ENCODE measurements around the gene CENPV. TPM values are rescaled to one million over a fixed set of nuclear protein-coding genes. Genes with fewer than 3 reads are reported as not detected.
A peak's percentile ranks its signal among the peaks of the same experiment; 100 is the strongest.

Gene CENPV
- total RNA-seq, 1 donor from 2014 or later, result 38.8 TPM

- DNase-seq (ENCODE audit: low read depth) (no peak), FAIRE-seq (no peak)
- H4K20me1 ChIP-seq (ENCODE audit: insufficient read depth, low read length), result peaks cover 41% of the 10 kb centered on the region
- Mint-ChIP-seq H3K4me1 (ENCODE audit: low read depth, unreplicated experiment) (peaks cover 21% of the 10 kb centered on the region), H3K36me3 (ENCODE audit: low read depth, unreplicated experiment) (peaks cover 19% of the 10 kb centered on the region), H3K4me3 (ENCODE audit: unreplicated experiment) (peak overlapping the region; percentile 94), H3K27me3 (ENCODE audit: low read depth, unreplicated experiment) (no peaks in the 10 kb centered on the region), H3K9me3 (ENCODE audit: unreplicated experiment) (peaks cover 5% of the 10 kb centered on the region), H3K27ac (ENCODE audit: unreplicated experiment) (peak overlapping the region; percentile 58)
- H3K9ac ChIP-seq (ENCODE audit: low read length), result no peak overlapping the region
- no peaks in the 10 kb centered on the region for H3K9me3 ChIP-seq (ENCODE audit: insufficient read depth, low read depth, low read length)
- H3K27me3 ChIP-seq (ENCODE audit: insufficient read depth, low read length), result no peaks in the 10 kb centered on the region
- H3K4me2 ChIP-seq (ENCODE audit: low read length), result peak overlapping the region; percentile 87
- H2AFZ ChIP-seq (ENCODE audit: low read depth, low read length), result no peak overlapping the region
- H3K36me3 ChIP-seq (ENCODE audit: insufficient read depth, low read length), result peaks cover 11% of the 10 kb centered on the region
- H3K27ac ChIP-seq (ENCODE audit: low read depth, low read length), result no peak overlapping the region
- peaks cover 36% of the 10 kb centered on the region for H3K79me2 ChIP-seq (ENCODE audit: insufficient read depth, low read length)
- H3K4me3 ChIP-seq (ENCODE audit: insufficient read depth, low read depth, low read length), result no peak overlapping the region
- peaks cover 21% of the 10 kb centered on the region for H3K4me1 ChIP-seq (ENCODE audit: insufficient read depth, low read length)
- TF ChIP-seq CTCF (IDR thresholded peaks at IDR 0.05; ENCODE audit: insufficient read depth, low read depth, low read length) (no peak), EZH2 (IDR thresholded peaks at IDR 0.05; ENCODE audit: insufficient read depth, low read length) (no peak)
Measured at GRCh38 chr17:16383772-16384287, 30.6 kb upstream of the CENPV start.

GRCh38 chr17:16383216-16383615 is 29.9 kb upstream of the CENPV start:
- Mint-ChIP-seq H3K36me3 (ENCODE audit: low read depth, unreplicated experiment) (peaks cover 19% of the 10 kb centered on the region), H3K9me3 (ENCODE audit: unreplicated experiment) (peaks cover 5% of the 10 kb centered on the region), H3K4me3 (ENCODE audit: unreplicated experiment) (peak overlapping the region; percentile 94), H3K27ac (ENCODE audit: unreplicated experiment) (peak overlapping the region; percentile 58), H3K27me3 (ENCODE audit: low read depth, unreplicated experiment) (no peaks in the 10 kb centered on the region), H3K4me1 (ENCODE audit: low read depth, unreplicated experiment) (peaks cover 21% of the 10 kb centered on the region)
- TF ChIP-seq EZH2 (IDR thresholded peaks at IDR 0.05; ENCODE audit: insufficient read depth, low read length), result no peak
- no peak overlapping the region for H2AFZ ChIP-seq (ENCODE audit: low read depth, low read length)
- H3K36me3 ChIP-seq (ENCODE audit: insufficient read depth, low read length), result peaks cover 11% of the 10 kb centered on the region
- H3K79me2 ChIP-seq (ENCODE audit: insufficient read depth, low read length), result peaks cover 36% of the 10 kb centered on the region
- H3K27ac ChIP-seq (ENCODE audit: low read depth, low read length), result no peak overlapping the region
- no peaks in the 10 kb centered on the region for H3K9me3 ChIP-seq (ENCODE audit: insufficient read depth, low read depth, low read length)
- peak overlapping the region; percentile 37 for H3K4me3 ChIP-seq (ENCODE audit: insufficient read depth, low read depth, low read length)
- H3K27me3 ChIP-seq (ENCODE audit: insufficient read depth, low read length), result no peaks in the 10 kb centered on the region
- peaks cover 41% of the 10 kb centered on the region for H4K20me1 ChIP-seq (ENCODE audit: insufficient read depth, low read length)
- H3K4me2 ChIP-seq (ENCODE audit: low read length), result peak overlapping the region; percentile 87
- no peak overlapping the region for H3K9ac ChIP-seq (ENCODE audit: low read length)
- DNase-seq (ENCODE audit: low read depth) (no peak), FAIRE-seq (no peak)
- H3K4me1 ChIP-seq (ENCODE audit: insufficient read depth, low read length), result peaks cover 21% of the 10 kb centered on the region

GRCh38 chr17:16381496-16381820 is 28.2 kb upstream of the CENPV start:
- H3K4me1 ChIP-seq (ENCODE audit: insufficient read depth, low read length), result peaks cover 17% of the 10 kb centered on the region
- H3K27ac Mint-ChIP-seq (ENCODE audit: unreplicated experiment), result peak overlapping the region; percentile 100
- no peak for FAIRE-seq
- H3K27ac ChIP-seq (ENCODE audit: low read depth, low read length), result peak overlapping the region; percentile 97
- peak overlapping the region; percentile 97 for H3K4me3 ChIP-seq (ENCODE audit: insufficient read depth, low read depth, low read length)
- H3K27me3 Mint-ChIP-seq (ENCODE audit: low read depth, unreplicated experiment), result no peaks in the 10 kb centered on the region
- peaks cover 21% of the 10 kb centered on the region for H3K4me1 Mint-ChIP-seq (ENCODE audit: low read depth, unreplicated experiment)
- H4K20me1 ChIP-seq (ENCODE audit: insufficient read depth, low read length), result peaks cover 41% of the 10 kb centered on the region
- TF ChIP-seq EZH2 (IDR thresholded peaks at IDR 0.05; ENCODE audit: insufficient read depth, low read length), result no peak
- TF ChIP-seq CTCF (IDR thresholded peaks at IDR 0.05; ENCODE audit: insufficient read depth, low read depth, low read length), result no peak
- peaks cover 5% of the 10 kb centered on the region for H3K9me3 Mint-ChIP-seq (ENCODE audit: unreplicated experiment)
- H3K9ac ChIP-seq (ENCODE audit: low read length), result peak overlapping the region; percentile 99
- no peak overlapping the region for H2AFZ ChIP-seq (ENCODE audit: low read depth, low read length)
- peak overlapping the region; percentile 94 for H3K4me3 Mint-ChIP-seq (ENCODE audit: unreplicated experiment)
- H3K36me3 Mint-ChIP-seq (ENCODE audit: low read depth, unreplicated experiment), result peaks cover 19% of the 10 kb centered on the region
- peaks cover 36% of the 10 kb centered on the region for H3K79me2 ChIP-seq (ENCODE audit: insufficient read depth, low read length)
- H3K9me3 ChIP-seq (ENCODE audit: insufficient read depth, low read depth, low read length), result no peaks in the 10 kb centered on the region
- H3K27me3 ChIP-seq (ENCODE audit: insufficient read depth, low read length), result no peaks in the 10 kb centered on the region
- DNase-seq (ENCODE audit: low read depth), result peak; percentile 25
- peak overlapping the region; percentile 87 for H3K4me2 ChIP-seq (ENCODE audit: low read length)
- peaks cover 11% of the 10 kb centered on the region for H3K36me3 ChIP-seq (ENCODE audit: insufficient read depth, low read length)
